ENCODE measurements around the gene F9.

The F9 gene

DNA sequence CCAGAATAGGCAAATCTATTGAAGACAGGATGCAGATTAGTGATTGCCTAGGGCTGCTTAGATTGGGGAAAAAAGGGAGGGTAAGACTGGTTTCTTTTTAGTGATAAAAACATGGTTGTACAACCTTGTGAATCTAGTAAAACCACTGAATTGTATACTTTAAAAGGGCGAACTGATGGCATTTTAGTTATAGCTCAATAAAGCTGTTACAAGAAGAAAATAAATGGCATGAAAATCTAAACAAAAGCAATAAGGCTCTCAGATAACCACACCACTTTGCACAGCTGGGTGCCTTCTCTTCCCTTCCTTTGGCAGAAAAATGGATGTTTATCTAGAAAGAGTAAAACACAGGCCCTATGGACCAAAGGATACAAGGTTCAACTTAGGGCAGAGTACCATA is 69.6 kb downstream of the F9 start:
- no peak for DNase-seq (ENCODE audit: low spot score)

All from left forelimb (tissue), 1 donor.